ENCODE results near the gene ASCC1. TPM values are rescaled to one million over a fixed set of nuclear protein-coding genes. Genes with fewer than 3 reads are reported as not detected.
"Not testable (repeated sequence)": the region's sequence is repeated elsewhere in the genome, so short reads cannot be mapped to it uniquely, and the experiment has no call there.

ASCC1 gene
- total RNA-seq, 1 donor from 2014 or later = 27.9 TPM

DNA sequence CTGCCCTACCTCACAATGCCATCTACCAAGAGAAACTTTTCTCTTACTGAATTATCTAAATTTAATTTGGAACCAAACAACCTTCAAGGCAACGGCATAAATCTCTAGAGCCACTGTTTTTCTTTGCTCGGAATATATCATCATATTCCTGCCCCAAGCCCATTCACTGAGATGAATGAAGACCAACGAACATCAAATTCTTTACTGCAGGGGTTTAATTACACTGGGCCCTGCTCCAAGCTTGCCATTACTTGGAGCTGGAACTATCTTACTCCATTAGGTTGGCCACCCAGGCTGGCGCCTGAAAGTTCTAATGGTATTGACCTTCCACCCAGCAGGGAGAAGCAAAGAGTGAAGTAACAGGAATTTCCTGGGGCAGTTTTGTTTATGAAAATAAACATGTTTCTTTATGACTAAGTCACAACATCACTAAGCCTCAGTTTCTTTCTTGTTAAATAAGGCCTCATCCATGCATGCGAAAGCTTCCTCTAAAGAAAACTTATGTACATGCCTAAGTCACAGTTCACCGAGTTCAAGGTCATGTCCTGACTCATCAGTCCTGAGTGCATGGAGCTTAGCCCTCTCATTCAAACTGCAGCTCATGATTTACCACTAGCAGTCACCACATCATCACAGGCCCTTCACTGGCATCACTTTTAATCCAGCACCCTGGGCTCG lies 42.3 kb downstream of the ASCC1 start:
- no peak for DNase-seq (ENCODE audit: low spot score)
- ATAC-seq = no peak

DNA sequence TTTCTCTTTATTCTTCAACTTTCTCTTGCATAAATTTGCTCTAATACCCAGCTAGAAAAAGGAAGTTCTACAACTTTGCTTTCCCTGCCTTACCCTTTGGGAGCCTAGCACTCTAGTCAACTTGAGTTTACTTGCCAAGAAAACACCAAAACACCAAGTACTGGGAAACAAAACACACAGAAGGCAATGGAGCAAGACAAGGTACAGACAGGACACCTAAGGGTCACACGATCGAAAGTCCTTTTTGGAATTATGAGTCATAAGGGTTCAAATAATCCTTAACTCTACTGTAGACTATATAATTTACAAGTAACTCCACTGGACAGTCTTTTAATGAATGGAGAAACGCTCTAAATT lies 42.8 kb downstream of the ASCC1 start:
- ATAC-seq = peak; percentile 22
- DNase-seq (ENCODE audit: low spot score) = no peak

DNA sequence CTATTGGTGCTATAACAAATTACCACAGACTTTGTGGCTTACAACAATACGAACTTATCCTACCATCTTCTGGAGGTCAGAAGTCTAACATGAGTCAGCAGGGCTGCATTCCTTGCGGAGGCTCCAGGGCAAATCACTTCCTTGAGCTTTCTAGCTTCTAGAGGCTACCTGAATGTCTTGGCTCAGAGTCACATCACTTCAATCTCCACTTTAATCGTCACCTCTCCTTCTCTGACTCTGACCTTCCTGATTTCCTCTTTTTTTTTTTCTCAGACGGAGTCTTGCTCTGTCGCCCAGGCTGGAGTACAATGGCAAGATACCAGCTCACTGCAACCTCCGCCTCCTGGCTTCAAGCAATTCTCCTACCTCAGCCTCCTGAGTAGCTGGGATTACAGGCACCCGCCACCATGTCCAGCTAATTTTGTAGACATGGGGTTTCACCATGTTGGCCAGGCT lies 44.9 kb downstream of the ASCC1 start:
- no peak for DNase-seq (ENCODE audit: low spot score)

DNA sequence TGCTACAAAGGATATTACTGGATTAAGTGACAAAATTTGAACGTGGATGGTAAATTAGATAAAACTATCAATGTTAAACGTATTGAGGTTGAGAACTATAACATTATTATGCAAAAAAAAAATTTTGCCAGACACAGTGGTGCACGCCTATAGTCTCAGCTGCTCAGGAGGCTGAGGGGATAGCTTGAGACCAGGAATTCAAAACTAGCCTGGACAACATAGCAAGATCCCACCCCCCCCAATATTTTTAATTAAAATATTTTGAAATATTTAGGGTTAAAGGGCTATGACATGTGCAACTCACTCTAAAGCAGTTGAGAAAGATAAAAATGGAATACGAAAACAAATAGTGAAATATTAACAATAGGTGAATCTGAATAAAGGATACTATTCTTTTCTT lies 45.3 kb downstream of the ASCC1 start:
- no peak for DNase-seq (ENCODE audit: low spot score)
- no peak for ATAC-seq

More for the DNA sequence above, 44.9 kb downstream of the ASCC1 start:
- peak; percentile 52 for ATAC-seq

- ATAC-seq = peak; percentile 55
- no peak for DNase-seq (ENCODE audit: low spot score)
Observed at GRCh38 chr10:72170263-72170662, 45.8 kb downstream of the ASCC1 start.

GRCh38 chr10:72167118-72167517 lies 49.0 kb downstream of the ASCC1 start:
- no peak for DNase-seq (ENCODE audit: low spot score)
- ATAC-seq = no peak

DNA sequence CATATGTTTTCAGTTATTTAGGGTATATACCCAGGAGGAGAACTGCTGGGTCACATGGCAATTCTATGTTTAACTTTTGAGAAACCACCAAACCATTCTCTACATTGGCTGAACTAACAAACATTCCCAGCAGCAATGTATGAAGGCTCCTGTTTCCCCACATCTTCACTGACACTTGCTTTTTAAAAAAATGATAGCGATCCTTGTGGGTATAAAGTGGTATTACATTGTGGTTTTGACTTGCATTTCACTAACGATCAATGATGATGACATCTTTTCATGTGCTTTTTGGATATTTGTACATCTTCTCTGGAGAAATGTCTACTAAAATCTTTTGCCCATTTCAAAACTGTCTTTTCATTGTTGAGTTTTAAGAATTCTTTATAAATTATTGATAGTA lies 51.5 kb downstream of the ASCC1 start:
- ATAC-seq = no peak

DNA sequence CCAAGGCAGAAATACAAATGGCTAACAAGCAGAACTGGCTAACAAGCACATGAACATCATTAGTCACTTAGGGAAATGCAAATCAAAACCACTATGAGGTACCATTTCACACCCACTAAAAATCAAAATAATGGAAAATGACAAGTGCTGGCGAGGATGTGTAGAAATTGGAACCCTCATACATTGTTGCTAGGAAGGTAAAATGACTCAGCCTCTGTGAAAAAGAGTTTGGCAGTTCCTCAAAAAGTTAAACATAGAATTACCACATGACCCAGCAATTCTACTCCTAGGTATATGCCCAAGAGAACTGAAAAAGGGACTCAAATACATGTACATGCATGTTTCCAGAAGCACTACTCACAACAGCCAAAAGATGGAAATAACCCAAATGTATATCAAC lies 53.1 kb downstream of the ASCC1 start:
- no peak for ATAC-seq
- DNase-seq (ENCODE audit: low spot score) = no peak

More for the DNA sequence above, 51.5 kb downstream of the ASCC1 start:
- DNase-seq (ENCODE audit: low spot score) = no peak

- no peak for DNase-seq (ENCODE audit: low spot score)
- no peak for ATAC-seq
Observed at GRCh38 chr10:72158176-72158575, 57.9 kb downstream of the ASCC1 start.

GRCh38 chr10:72156223-72156622 lies 59.9 kb downstream of the ASCC1 start:
- DNase-seq (ENCODE audit: low spot score) = no peak
- ATAC-seq = no peak

GRCh38 chr10:72152286-72152685 lies 63.8 kb downstream of the ASCC1 start:
- ATAC-seq (no peak), DNase-seq (ENCODE audit: low spot score) (no peak)

DNA sequence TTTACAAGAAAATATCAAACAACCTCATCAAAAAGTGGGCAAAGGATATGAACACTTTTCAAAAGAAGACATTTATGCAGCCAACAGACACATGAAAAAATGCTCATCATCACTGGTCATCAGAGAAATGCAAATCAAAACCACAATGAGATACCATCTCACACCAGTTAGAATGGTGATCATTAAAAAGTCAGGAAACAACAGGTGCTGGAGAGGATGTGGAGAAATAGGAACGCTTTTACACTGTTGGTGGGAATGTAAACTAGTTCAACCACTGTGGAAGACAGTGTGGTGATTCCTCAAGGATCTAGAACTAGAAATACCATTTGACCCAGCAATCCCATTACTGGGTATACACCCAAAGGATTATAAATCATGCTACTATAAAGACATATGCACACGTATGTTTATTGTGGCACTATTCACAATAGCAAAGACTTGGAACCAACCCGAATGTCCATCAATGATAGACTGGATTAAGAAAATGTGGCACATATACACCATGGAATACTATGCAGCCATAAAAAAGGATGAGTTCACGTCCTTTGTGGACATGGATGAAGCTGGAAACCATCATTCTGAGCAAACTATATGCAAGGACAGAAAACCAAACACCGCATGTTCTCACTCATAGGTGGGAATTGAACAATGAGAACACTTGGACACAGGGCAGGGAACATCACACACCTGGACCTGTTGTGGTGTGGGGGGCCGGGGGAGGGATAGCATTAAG lies 65.2 kb downstream of the ASCC1 start:
- not testable (repeated sequence) for ATAC-seq; DNase-seq (ENCODE audit: low spot score)

DNA sequence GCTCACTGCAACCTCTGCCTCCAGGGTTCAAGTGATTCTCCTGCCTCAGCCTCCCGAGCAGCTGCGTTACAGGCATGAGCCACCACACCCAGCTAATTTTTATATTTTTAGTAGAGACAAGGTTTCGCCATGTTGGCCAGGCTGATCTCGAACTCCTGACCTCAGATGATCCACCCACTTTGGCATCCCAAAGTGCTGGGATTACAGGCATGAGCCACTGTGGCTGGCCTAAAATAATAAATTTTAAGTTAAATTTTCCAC lies 68.8 kb downstream of the ASCC1 start:
- not testable (repeated sequence) for DNase-seq (ENCODE audit: low spot score); ATAC-seq

- ATAC-seq = no peak
- no peak for DNase-seq (ENCODE audit: low spot score)
Observed at GRCh38 chr10:72146559-72147323, 69.3 kb downstream of the ASCC1 start.

DNA sequence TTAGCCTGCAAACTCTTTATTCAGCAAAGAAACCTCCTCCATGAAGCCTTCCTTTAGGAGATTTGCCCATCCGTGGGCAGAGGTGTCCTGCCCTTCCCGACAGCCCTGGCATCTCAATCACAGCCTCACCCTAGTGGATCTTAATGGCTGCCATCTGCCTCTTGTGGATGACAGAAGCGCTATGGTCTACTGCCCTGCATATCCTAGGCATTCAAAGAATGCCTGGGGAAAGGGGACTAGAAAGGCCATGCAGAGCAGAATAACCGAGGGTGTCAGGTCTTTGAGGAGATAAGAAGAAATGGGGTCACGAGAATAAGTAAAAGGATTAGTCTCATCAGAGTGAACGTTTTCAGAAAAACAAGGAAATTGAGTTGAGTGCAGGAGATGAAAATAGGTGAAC lies 70.0 kb downstream of the ASCC1 start:
- DNase-seq (ENCODE audit: low spot score) (no peak), ATAC-seq (no peak)

GRCh38 chr10:72145657-72146056 lies 70.4 kb downstream of the ASCC1 start:
- no peak for DNase-seq (ENCODE audit: low spot score)
- no peak for ATAC-seq

- no peak for ATAC-seq
Observed at GRCh38 chr10:72140850-72141249, 75.2 kb downstream of the ASCC1 start.

GRCh38 chr10:72140174-72140573 lies 75.9 kb downstream of the ASCC1 start:
- no peak for ATAC-seq
- no peak for DNase-seq (ENCODE audit: low spot score)

More at GRCh38 chr10:72140850-72141249, 75.2 kb downstream of the ASCC1 start:
- DNase-seq (ENCODE audit: low spot score) = no peak

DNA sequence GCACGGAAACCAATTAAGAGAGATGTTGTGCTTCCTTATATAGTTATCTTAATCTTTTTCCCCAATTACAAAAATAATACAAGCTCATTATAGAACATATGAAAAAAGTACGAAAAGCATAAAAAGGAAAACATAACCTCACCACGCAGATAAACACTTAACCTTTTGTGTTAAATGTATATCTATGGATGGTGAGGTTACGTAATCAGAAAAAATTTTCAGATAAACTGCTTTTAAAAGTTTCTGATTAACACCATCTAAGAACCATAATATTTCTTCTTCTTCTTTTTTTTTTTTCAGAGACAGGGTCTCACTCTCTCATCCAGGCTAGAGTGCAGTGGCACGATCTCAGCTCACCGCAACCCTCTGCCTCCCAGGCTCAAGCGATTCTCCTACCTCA lies 78.5 kb downstream of the ASCC1 start:
- DNase-seq (ENCODE audit: low spot score) (no peak), ATAC-seq (no peak)

GRCh38 chr10:72136225-72136624 lies 79.9 kb downstream of the ASCC1 start:
- not testable (repeated sequence) for ATAC-seq; DNase-seq (ENCODE audit: low spot score)

GRCh38 chr10:72134785-72135767 lies 81.0 kb downstream of the ASCC1 start:
- no peak for DNase-seq (ENCODE audit: low spot score)
- ATAC-seq = no peak
